GM23338 (cell line): Measurements from ENCODE around the gene M1AP.

Experiments used
- CREB1 ChIP-seq: fragments of 250-450 bp; sonication (Bioruptor Pico); IDR thresholded peaks from 2 replicates; pipeline ENCODE4 v1.5.0; 2020; ENCODE audit warnings: low read depth, mild to moderate bottlenecking, moderate library complexity
- EZH2 ChIP-seq: fragments of 200-600 bp; sonication (generic); IDR thresholded peaks from one replicate; pipeline ENCODE4 v1.8.0; 2017; ENCODE audit warnings: antibody characterized with exemption, mild to moderate bottlenecking, low read depth; ENCODE audit not compliant: unreplicated experiment
- TF ChIP-seq, protein P1 (sequence below), 2 experiments: fragments of 200-600 bp in 1 of 2; sonication (generic) in 1 of 2; conservative IDR thresholded peaks; 2 replicates each; pipeline versions ENCODE4 v1.5.1 to v1.6.1; 2016 to 2017; ENCODE audit warnings: antibody characterized with exemption in 2 of 2, low read depth in 2 of 2, mild to moderate bottlenecking in 2 of 2, moderate library complexity in 1 of 2

- TF ChIP-seq CREB1 (CRISPR knock-in tag), result no peak
- TF ChIP-seq, protein P1, sequence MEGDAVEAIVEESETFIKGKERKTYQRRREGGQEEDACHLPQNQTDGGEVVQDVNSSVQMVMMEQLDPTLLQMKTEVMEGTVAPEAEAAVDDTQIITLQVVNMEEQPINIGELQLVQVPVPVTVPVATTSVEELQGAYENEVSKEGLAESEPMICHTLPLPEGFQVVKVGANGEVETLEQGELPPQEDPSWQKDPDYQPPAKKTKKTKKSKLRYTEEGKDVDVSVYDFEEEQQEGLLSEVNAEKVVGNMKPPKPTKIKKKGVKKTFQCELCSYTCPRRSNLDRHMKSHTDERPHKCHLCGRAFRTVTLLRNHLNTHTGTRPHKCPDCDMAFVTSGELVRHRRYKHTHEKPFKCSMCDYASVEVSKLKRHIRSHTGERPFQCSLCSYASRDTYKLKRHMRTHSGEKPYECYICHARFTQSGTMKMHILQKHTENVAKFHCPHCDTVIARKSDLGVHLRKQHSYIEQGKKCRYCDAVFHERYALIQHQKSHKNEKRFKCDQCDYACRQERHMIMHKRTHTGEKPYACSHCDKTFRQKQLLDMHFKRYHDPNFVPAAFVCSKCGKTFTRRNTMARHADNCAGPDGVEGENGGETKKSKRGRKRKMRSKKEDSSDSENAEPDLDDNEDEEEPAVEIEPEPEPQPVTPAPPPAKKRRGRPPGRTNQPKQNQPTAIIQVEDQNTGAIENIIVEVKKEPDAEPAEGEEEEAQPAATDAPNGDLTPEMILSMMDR (conservative IDR thresholded peaks at IDR 0.05; ENCODE audit: low read depth in 2 of 2), result no peak
- TF ChIP-seq EZH2, result no peak
Measured at GRCh38 chr2:74691929-74692328, 43.8 kb upstream of the M1AP start.
